GM18526 (cell line): ENCODE results near the gene UVRAG.

ENCODE experiments used
- POLR2A ChIP-seq: IDR thresholded peaks from 3 replicates; pipeline ENCODE4 v1.6.1; 2011; ENCODE audit not compliant: insufficient read length; ENCODE audit errors: extremely low read depth

UVRAG gene

DNA sequence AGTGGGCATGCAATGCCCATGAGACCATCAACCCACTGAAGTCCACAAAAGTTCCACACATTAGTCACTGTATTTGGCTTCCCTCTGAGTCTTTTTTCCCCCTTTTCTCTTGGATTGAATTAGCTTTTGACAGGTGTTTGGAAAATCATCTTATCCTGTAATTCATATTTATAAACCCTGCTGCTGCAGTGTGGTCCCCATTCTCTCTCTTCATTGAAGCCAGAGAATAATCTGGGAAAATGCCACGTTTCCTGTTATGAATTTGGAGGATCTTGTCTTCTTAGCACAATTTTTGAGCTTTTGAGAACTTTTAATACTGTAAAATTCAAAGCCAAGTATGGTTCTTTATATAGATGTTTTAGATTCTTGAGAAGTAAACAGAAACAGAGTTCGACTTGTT lies 84.8 kb downstream of the UVRAG start:
- no peak for TF ChIP-seq POLR2A

GRCh38 chr11:75900848-75901247 lies 85.8 kb downstream of the UVRAG start:
- TF ChIP-seq POLR2A = no peak

GRCh38 chr11:75902631-75903030 lies 87.6 kb downstream of the UVRAG start:
- no peak for TF ChIP-seq POLR2A

- no peak for TF ChIP-seq POLR2A
Observed at GRCh38 chr11:75903276-75903675, 88.3 kb downstream of the UVRAG start.

GRCh38 chr11:75905434-75905833 lies 90.4 kb downstream of the UVRAG start:
- TF ChIP-seq POLR2A = no peak

DNA sequence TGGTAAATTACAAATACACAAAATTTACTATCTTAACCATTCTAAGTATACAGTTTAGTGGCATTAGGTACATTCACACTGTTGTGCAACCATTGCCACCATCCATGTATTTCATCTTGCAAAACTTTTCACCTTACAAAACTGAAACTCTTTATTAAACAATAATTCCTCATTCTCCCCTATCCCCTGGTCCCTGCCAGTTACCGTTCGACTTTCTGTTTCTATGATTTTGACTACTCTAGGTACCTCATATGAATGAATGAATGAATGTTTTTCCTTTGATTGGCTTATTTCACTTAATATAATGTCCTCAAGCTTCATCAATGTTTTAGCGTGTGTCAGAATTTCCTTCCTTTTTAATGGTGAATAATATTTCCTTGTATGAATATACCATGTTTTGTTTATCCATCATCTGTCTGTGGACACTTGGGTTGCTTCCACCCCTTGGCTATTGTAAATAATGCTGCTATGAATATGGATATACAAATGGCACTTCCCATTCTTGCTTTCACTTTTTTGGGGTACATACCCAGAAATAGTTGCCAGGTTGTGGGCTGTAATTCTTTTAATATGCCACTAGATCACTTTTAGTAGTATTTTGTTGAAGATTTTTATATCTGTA lies 93.0 kb downstream of the UVRAG start:
- TF ChIP-seq POLR2A = no peak

DNA sequence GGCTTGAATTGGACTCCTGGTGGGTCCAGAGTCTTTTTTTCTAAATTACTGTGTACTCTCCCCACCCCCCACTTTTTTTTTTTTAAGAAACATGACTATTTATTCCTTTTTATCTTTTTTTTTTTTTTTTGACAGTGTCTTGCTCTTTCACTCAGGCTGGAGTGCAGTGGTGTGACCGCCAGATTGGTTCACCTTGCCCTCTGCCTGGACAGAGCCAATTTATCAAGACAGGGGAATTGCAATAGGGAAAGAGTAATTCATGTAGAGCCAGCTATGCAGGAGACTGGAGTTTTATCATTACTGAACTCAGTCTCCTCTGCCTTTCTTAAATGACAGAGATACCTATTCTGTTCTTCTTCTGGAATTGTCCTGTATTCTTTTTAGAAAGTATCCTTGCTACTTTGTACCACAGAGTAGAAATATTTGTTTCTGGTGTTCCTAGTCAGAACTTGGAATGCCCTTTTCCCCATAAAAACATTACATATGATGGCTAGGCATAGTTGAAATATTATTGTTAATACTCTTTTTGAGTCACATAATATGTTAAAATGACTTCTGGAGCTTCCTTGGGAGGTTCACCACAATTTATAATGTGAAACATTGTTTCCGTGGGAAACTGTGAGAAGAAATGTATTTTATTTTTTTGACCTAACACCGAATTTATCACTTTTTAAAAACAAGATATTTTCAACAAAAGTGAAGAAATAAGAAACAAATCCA lies 95.6 kb downstream of the UVRAG start:
- TF ChIP-seq POLR2A = no peak

DNA sequence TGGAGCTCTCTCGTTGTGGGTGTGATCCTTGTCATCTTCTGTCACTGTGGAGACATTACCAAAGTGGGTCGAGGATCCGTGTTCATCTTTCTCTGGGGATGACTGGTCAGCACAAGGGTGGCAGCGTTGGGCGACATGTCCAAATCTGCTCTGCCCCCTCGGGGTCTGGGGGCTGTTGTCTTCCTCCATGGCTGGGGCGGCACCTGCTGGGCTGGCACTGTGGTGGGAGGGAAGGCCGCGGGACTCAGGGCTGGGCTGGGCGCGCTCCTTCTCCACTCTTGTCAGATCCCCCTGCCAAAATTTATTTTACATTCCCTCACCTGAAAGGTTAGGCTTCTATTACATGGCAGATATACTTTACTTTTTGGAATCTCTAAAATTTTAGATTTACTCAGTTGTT lies 96.4 kb downstream of the UVRAG start:
- TF ChIP-seq POLR2A = no peak

- no peak for TF ChIP-seq POLR2A
Observed at GRCh38 chr11:75913984-75914383, 99.0 kb downstream of the UVRAG start.

GRCh38 chr11:75916882-75917281 lies 101.9 kb downstream of the UVRAG start:
- no peak for TF ChIP-seq POLR2A

GRCh38 chr11:75918331-75918730 lies 103.3 kb downstream of the UVRAG start:
- no peak for TF ChIP-seq POLR2A

DNA sequence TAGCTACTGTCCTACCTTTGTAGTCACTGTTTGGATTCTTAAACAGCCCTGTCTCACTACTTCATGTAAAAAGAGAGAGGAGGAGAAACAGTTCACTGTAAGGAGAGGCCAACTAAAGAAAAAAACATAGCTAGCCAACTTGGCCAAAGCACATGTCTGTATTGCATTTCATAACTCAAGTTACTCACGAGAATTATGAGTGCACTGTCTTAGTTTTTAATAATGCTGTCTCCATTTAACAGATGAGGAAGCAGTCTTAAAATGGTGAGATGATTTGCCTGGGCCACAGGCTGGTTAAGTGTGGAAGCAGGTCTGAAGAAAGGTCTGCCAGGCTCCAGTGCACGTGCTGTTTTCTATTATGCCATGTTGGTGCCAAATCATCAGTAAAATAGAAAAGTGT lies 104.5 kb downstream of the UVRAG start:
- no peak for TF ChIP-seq POLR2A

DNA sequence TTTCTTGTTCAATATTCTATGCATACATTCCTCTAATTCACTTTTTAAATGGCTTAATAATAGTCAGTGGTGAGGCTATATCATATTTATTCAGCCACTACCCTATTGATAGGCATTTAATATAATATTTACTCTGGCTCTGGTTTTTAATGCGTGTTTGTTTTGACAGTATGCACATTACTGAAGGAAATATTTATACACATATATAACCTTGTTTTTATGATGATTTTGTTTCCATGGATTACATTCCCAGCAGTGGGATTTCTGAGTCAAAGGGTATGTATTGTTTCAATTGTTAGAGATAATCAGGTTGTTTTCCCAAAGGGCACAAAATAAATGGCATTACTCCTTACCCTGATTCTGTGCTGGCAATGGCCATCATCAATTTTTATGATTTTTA lies 105.8 kb downstream of the UVRAG start:
- no peak for TF ChIP-seq POLR2A

DNA sequence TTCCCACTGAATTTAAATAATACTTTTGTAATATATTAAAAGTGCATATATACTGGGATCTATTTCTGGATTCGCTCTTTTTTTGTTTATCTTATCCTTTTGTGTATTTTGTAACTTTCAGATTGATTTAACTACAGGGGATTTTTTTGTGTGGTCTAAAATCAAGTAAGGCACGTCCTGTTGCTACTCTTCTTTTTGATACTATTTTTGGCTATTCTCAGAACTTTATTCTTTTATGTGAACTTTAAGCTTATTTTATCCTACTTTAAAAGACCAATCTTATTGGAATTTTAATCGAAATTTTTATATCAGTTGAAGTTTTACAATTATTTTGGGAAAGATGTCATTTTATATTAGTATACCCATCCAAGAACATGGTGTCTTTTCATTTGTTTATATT lies 106.8 kb downstream of the UVRAG start:
- no peak for TF ChIP-seq POLR2A

GRCh38 chr11:75924966-75925784 lies 110.2 kb downstream of the UVRAG start:
- no peak for TF ChIP-seq POLR2A

DNA sequence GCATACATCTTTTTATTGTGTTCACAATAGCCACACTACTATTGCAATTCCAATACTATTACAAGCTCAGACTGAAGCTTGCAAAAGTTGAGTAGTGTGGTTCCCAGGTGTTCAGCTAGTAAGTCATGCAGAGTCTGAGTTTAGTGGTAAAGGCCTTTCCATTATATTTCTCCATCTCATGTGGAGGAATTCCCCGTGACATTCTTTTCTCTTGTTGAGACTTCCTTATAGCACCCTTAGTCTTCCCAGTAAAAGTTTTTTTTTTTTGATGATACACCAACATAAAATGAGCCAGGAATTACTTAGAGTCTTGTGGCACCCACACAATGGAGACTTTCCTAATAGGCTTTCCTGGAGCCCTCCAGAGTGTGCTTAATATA lies 110.8 kb downstream of the UVRAG start:
- TF ChIP-seq POLR2A = no peak
